ENCODE measurements around the gene PRKD3.
A peak's percentile ranks its signal among the peaks of the same experiment; 100 is the strongest.

Gene PRKD3

GRCh38 chr2:37343537-37344434 lies 19.2 kb upstream of the PRKD3 start:
- DNase-seq (ENCODE audit: low read depth in 2 of 2): no peak

- no peak for DNase-seq (ENCODE audit: low read depth in 2 of 2)
Measured at GRCh38 chr2:37342591-37343220, 18.1 kb upstream of the PRKD3 start.

GRCh38 chr2:37340637-37341036 lies 16.0 kb upstream of the PRKD3 start:
- DNase-seq (ENCODE audit: low read depth in 2 of 2): no peak

- no peak for DNase-seq (ENCODE audit: low read depth in 2 of 2)
Measured at GRCh38 chr2:37338933-37339332, 14.3 kb upstream of the PRKD3 start.

GRCh38 chr2:37337620-37338280 lies 13.1 kb upstream of the PRKD3 start:
- DNase-seq (ENCODE audit: low read depth in 2 of 2): no peak

GRCh38 chr2:37335604-37336003 lies 11.0 kb upstream of the PRKD3 start:
- DNase-seq (ENCODE audit: low read depth in 2 of 2): no peak

- DNase-seq (ENCODE audit: low read depth in 2 of 2): no peak
Measured at GRCh38 chr2:37333256-37333655, 8.6 kb upstream of the PRKD3 start.

GRCh38 chr2:37332560-37332959 lies 7.9 kb upstream of the PRKD3 start:
- no peak for DNase-seq (ENCODE audit: low read depth in 2 of 2)

- DNase-seq (ENCODE audit: low read depth in 2 of 2): no peak
Measured at GRCh38 chr2:37330681-37331080, 6.0 kb upstream of the PRKD3 start.

- no peak for DNase-seq (ENCODE audit: low read depth in 2 of 2)
Measured at GRCh38 chr2:37326866-37327634, 2.4 kb upstream of the PRKD3 start.

- DNase-seq (ENCODE audit: low read depth in 2 of 2): no peak
Measured at GRCh38 chr2:37326285-37326684, 1.7 kb upstream of the PRKD3 start.

- no peak for DNase-seq (ENCODE audit: low read depth in 2 of 2)
Measured at GRCh38 chr2:37325625-37326071, 1.0 kb upstream of the PRKD3 start.

- no peak for DNase-seq (ENCODE audit: low read depth in 2 of 2)
Measured at GRCh38 chr2:37324536-37324785, 172 bp downstream of the PRKD3 start.

- DNase-seq (ENCODE audit: low read depth in 2 of 2): peak in 1 of 2 donors; percentile 19
Measured at GRCh38 chr2:37323781-37324535, 675 bp downstream of the PRKD3 start.

GRCh38 chr2:37323176-37323780 lies 1.4 kb downstream of the PRKD3 start:
- DNase-seq (ENCODE audit: low read depth in 2 of 2): no peak

- no peak for DNase-seq (ENCODE audit: low read depth in 2 of 2)
Measured at GRCh38 chr2:37322368-37322767, 2.3 kb downstream of the PRKD3 start.

- no peak for DNase-seq (ENCODE audit: low read depth in 2 of 2)
Measured at GRCh38 chr2:37321029-37321682, 3.5 kb downstream of the PRKD3 start.

- no peak for DNase-seq (ENCODE audit: low read depth in 2 of 2)
Measured at GRCh38 chr2:37319754-37320609, 4.7 kb downstream of the PRKD3 start.

- no peak for DNase-seq (ENCODE audit: low read depth in 2 of 2)
Measured at GRCh38 chr2:37318401-37318800, 6.2 kb downstream of the PRKD3 start.

Data from stimulated activated CD8-positive, alpha-beta memory T cell treated with anti-CD3 and anti-CD28 coated beads, Interleukin-2, amount 100 ng/mL, for 48 hours (primary cell).